ENCODE data around the gene TUBGCP3.

TUBGCP3 gene

DNA sequence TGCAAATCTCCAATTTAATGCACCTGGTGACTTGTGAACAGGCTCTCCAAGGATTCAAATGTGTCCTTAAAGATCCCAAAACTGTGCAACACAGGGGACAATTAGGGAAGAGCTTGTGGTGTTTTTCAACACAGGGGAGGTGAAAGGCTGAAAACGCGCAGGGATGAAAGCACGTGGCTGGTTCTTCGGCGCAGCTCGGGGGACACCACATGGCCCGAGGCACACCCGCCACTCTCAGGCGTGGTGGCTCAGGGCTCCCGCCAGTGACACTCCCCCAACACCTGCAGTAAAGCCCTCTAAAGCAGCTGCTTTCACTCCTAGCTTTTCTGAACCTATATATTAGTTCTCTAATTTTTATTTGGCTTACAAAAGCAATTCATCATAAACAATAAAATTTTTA is 119.9 kb downstream of the TUBGCP3 start:
- Histone ChIP-seq H3F3A (ENCODE audit: control insufficient read depth, insufficient read depth) (no peaks in the 10 kb centered on the region), H3K9me2 (replicated peaks; ENCODE audit: control insufficient read depth, low read length) (no peaks in the 10 kb centered on the region), H3K79me2 (ENCODE audit: control insufficient read depth, low read length) (no peaks in the 10 kb centered on the region), H3K4me3 (ENCODE audit: low read length) (no peak overlapping the region), H3K4me1 (ENCODE audit: control insufficient read depth, low read length) (peaks cover 4% of the 10 kb centered on the region), H3K27me3 (ENCODE audit: control insufficient read depth, low read length) (no peaks in the 10 kb centered on the region), H3K4me2 (ENCODE audit: low read length) (no peak overlapping the region), H3K27ac (ENCODE audit: low read depth, low read length) (no peak overlapping the region), H4K20me1 (ENCODE audit: control insufficient read depth, insufficient read depth, low read depth, low read length) (no peaks in the 10 kb centered on the region), H3K9me3 (ENCODE audit: control insufficient read depth, insufficient read depth, low read length) (no peaks in the 10 kb centered on the region), H3K36me3 (ENCODE audit: control insufficient read depth, low read length) (no peaks in the 10 kb centered on the region)
- TF ChIP-seq, protein P1, sequence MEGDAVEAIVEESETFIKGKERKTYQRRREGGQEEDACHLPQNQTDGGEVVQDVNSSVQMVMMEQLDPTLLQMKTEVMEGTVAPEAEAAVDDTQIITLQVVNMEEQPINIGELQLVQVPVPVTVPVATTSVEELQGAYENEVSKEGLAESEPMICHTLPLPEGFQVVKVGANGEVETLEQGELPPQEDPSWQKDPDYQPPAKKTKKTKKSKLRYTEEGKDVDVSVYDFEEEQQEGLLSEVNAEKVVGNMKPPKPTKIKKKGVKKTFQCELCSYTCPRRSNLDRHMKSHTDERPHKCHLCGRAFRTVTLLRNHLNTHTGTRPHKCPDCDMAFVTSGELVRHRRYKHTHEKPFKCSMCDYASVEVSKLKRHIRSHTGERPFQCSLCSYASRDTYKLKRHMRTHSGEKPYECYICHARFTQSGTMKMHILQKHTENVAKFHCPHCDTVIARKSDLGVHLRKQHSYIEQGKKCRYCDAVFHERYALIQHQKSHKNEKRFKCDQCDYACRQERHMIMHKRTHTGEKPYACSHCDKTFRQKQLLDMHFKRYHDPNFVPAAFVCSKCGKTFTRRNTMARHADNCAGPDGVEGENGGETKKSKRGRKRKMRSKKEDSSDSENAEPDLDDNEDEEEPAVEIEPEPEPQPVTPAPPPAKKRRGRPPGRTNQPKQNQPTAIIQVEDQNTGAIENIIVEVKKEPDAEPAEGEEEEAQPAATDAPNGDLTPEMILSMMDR (IDR thresholded peaks at IDR 0.05; ENCODE audit: low read depth, low read length, poor library complexity, severe bottlenecking), result no peak
- TF ChIP-seq EZH2phosphoT487 (IDR thresholded peaks at IDR 0.05; ENCODE audit: borderline replicate concordance, low read length), result no peak

DNA sequence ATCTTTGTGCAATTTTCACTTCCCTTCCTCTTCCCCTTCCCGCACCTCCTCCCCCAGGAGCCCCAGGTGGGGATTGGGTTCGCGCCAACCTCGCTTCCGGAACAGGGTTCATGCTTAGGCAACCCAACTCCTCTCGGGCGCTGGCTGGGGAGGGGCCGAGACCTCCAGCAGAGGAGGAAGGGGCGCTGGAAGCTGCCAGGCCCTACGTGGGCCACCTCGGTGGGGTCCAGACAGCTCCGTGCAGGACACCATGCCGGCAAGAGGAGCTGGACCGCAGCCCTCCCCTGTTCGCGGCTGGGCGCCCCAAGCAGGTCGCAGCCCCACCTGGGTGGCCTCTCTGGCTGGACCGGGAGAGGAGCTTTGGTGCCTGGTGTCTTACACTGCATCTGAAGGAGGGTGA is 120.7 kb downstream of the TUBGCP3 start:
- Histone ChIP-seq H3K27me3 (ENCODE audit: control insufficient read depth, low read length) (no peaks in the 10 kb centered on the region), H3K27ac (ENCODE audit: low read depth, low read length) (no peak overlapping the region), H3K4me1 (ENCODE audit: control insufficient read depth, low read length) (peaks cover 4% of the 10 kb centered on the region), H3K9me3 (ENCODE audit: control insufficient read depth, insufficient read depth, low read length) (no peaks in the 10 kb centered on the region), H3K36me3 (ENCODE audit: control insufficient read depth, low read length) (no peaks in the 10 kb centered on the region), H3K4me2 (ENCODE audit: low read length) (no peak overlapping the region), H3K4me3 (ENCODE audit: low read length) (no peak overlapping the region), H3F3A (ENCODE audit: control insufficient read depth, insufficient read depth) (no peaks in the 10 kb centered on the region), H3K9me2 (replicated peaks; ENCODE audit: control insufficient read depth, low read length) (no peaks in the 10 kb centered on the region), H3K79me2 (ENCODE audit: control insufficient read depth, low read length) (no peaks in the 10 kb centered on the region), H4K20me1 (ENCODE audit: control insufficient read depth, insufficient read depth, low read depth, low read length) (no peaks in the 10 kb centered on the region)
- no peak for TF ChIP-seq EZH2phosphoT487 (IDR thresholded peaks at IDR 0.05; ENCODE audit: borderline replicate concordance, low read length)
- TF ChIP-seq, protein P1 (IDR thresholded peaks at IDR 0.05; ENCODE audit: low read depth, low read length, poor library complexity, severe bottlenecking), result no peak

DNA sequence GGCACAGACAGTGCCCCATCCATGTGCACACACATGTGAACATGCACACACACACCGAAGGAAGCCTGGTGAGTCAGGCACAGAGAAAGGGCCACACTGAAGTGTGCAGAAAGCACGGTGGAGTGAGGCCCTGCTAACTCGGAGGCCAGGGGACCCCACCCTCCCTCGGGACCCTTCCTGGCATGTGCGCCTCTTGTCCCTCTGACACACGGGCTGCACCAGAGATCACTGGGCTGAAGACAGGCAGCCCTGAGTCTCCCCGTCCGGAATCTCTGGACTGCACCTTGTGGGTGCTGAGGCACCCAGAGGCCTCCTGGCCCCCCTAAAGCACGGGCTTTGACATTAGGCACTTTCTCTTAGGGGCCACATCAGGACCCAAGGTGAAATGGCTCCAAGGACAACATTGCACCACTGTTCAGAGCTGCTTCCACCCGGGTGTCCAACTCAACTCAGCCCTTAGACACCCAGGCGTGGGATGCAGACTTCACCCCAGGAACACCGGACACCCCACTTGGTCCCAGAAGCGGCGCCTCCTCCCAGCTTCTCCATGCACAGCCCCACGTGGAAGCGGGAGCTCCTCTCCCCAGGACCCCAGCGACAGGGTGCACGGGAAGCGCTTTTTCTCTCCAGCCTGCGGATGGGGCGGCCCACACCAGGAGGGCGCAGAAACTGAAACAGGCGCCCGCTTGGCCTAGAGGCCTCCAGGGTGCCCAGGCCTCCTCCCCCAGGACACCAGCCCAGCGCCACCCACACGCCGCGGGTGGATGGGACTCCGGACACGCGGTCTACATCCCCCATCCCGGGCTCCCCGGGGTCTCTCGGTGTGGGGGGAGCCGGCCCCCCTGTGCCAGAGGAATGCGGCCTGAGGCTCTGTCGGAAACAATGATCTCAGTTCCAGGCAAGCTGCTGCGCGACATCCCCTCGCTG is 121.6 kb downstream of the TUBGCP3 start:
- TF ChIP-seq EZH2phosphoT487 (IDR thresholded peaks at IDR 0.05; ENCODE audit: borderline replicate concordance, low read length), result no peak
- TF ChIP-seq, protein P1 (IDR thresholded peaks at IDR 0.05; ENCODE audit: low read depth, low read length, poor library complexity, severe bottlenecking), result no peak
- H3K4me2 ChIP-seq (ENCODE audit: low read length), result no peak overlapping the region
- H3K9me2 ChIP-seq (replicated peaks; ENCODE audit: control insufficient read depth, low read length), result no peaks in the 10 kb centered on the region
- H3F3A ChIP-seq (ENCODE audit: control insufficient read depth, insufficient read depth), result no peaks in the 10 kb centered on the region
- no peak overlapping the region for H3K27ac ChIP-seq (ENCODE audit: low read depth, low read length)
- H3K4me1 ChIP-seq (ENCODE audit: control insufficient read depth, low read length), result peaks cover 4% of the 10 kb centered on the region
- no peaks in the 10 kb centered on the region for H3K27me3 ChIP-seq (ENCODE audit: control insufficient read depth, low read length)
- H3K4me3 ChIP-seq (ENCODE audit: low read length), result no peak overlapping the region
- H3K9me3 ChIP-seq (ENCODE audit: control insufficient read depth, insufficient read depth, low read length), result no peaks in the 10 kb centered on the region
- H3K79me2 ChIP-seq (ENCODE audit: control insufficient read depth, low read length), result no peaks in the 10 kb centered on the region
- H3K36me3 ChIP-seq (ENCODE audit: control insufficient read depth, low read length), result no peaks in the 10 kb centered on the region
- H4K20me1 ChIP-seq (ENCODE audit: control insufficient read depth, insufficient read depth, low read depth, low read length), result no peaks in the 10 kb centered on the region

Data from DOHH2 (cell line).